GM21367 (cell line): ENCODE measurements around the gene RGS6.

Experiments used
- ATAC-seq: cut with Tn5 transposase; IDR thresholded peaks from one replicate; pipeline ENCODE4 v1.9.1; 2021; ENCODE audit not compliant: unreplicated experiment

RGS6 gene

DNA sequence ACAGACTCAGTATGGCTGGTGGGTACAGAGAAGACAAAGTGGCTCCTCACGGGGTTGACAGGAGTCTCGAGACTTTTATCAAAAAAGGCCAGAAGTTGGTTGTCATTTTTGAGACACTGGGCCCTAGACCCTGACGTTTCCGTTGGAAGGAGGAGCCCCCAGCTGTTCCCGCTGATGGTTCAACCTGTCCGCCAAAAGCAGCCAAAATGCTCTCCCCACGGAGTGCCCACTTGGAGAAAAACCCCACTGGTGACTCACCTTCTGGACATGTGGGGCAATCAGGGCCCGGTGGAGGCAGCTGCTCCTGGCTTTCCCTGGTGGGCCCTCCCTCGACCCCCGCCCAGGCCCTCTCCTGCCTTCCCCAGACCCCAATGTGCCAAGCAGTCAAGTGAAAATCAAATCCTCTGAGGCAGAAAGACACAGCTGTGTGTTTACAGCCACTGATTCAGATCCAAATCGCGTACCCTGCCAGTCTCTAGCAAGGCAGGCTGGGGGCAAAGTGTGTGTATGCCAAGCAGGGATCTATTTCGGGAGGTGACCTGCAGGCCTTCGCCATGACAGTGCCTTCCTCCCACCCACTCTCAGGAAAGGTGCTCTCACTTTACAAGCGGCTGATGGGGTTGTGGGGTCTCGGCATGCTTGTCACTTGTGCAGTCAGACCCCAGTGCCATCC, 614.3 kb downstream of the RGS6 start:
- ATAC-seq: no peak

DNA sequence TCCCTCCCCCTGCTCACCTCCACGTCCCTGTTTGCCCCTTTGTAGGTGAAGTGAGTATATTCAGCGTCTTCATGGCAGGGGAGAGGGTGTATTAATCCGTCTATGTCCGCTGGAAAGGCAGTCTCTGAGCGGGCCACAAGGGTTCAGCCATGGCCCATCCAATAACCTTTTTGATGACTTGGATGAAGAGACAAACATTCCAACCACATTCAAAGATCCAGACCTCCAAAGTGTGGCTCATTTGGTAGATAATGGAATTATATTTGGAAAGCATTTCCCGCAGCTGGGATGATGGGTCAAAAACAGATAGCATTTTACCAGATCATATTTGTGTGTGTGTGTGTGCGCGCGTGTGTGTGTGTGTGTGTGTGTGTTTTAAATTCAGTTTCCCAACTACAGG, 615.8 kb downstream of the RGS6 start:
- no peak for ATAC-seq

DNA sequence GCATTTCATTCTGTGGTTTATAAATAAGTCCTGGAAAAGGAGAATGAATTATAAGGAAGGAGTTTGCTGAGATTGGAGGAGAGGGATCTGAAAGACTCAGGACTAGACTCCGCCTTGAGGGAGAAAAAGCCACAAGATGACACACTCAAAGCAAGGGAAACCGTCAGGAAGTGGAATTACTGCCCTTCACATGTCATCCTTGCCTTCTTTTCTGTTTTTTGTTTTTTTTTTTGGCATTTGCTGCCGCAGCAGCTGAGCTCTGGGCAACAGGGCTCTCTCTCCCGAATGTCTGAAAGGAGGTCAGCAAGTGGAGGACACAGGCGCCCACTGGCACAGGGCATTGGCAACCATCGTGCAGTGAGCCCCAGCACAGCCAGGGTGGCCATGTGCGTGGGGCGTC, 616.8 kb downstream of the RGS6 start:
- no peak for ATAC-seq

DNA sequence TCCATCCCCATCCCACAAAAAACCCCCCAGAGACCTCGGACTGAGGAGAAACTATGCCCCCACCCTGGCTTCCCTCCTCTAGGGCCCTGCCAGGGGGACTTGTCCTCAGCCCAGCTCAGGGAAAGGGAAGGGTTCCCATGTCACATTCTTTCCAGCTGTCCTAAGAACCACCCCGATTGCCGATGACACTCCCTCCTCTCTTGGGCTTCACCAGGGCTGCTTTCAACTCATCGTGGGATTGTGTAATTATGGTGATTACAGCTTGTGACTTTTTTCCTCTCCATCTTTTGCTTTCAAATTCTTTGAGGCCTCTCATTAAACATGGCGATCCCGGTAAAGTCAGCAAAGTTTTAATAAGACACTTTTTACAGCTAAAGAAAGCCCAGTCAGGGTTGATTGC, 617.6 kb downstream of the RGS6 start:
- no peak for ATAC-seq

DNA sequence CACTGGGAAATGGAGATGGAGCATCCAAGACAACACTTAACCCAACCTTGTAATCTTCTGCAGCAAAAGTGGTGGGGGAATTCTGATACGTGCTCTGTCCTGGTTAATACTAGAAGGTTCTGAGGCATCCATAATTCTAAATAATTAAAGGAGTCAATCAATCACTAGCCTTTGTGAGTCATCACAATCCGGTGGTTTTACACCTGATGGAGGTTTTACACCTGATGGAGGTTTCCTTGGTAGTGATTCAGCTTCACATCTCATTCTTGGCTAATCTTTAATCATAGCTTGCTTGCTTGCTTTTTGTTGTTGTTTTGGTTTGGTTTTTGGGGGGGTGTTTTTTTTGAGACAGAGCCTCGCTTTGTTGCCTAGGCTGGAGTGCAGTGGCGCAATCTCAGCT, 618.3 kb downstream of the RGS6 start:
- ATAC-seq: no peak

DNA sequence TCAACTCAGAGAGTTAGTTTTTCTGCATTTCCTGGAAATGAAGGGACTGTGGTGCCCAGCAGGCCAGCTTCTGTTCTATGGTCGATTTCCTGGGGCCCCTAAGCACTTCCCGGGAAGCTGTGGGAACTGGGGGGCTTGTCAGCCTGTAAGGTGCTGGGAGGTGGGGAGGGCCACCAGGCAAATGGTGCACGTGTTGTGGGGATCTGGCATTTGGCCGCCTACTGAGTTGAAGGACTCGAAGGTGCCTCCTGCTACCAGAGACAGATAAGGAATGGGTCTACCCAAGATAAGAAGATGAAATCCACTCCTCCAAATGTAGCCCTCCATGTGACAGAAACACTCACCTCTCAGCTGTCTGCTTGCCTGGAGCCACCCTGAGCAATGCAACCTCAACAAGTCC, 620.0 kb downstream of the RGS6 start:
- no peak for ATAC-seq

DNA sequence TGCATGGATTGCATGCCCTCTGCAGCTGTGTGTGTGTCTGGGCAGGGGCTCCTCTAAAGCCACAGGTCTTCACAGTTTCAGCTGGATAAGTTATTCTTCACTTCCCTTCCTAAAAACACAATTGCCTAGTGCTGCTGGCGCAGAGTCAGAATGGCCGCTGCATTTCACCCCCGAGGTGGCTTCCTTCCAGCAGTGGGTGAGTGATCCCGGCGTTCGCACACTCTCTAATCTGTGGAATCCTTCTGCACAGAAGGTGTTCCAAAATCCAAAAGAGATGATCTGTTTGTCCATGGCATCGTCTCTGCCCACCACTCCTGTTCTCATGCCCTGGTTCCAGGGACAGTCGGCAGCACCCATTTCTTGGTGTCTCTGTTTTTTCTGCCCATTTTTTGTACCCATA, 620.9 kb downstream of the RGS6 start:
- no peak for ATAC-seq

DNA sequence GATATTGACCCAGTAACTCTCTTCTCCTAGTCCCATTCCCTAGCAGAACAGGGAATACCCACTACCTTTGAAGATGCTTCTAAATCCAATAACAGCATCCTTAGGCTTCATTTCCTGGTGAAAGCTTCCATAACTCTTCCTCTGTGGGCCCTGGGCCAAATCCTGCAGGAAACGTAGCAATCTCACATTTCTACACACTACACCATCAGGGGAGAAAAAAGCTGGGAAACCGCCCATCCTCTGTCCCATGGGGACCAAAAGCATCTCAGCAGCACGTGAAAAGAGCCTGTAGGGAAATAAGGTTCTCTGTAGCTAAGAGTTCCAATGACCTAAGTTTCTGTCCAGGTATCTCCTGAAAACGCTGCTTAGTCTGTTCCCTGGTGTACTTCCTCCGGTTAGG, 621.4 kb downstream of the RGS6 start:
- ATAC-seq: no peak

DNA sequence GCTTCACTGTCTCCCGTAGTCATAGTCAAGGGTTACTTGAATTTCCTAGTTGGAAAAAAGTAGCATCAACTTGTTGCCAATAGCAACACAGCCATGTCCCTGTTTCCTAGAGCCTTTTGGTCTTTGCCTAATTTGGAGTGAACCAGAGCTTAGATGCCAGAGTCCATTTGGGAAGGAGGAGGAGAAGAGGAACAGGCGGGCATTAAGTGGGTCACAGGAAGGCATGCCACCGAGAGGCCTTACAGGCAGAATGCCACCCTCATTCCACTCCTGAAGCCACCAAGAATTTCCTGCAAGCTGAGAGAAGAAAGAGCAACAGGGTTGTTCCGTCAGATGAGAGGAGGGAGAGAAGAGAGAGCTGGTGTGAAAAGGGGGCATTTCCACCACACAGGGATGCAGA, 622.2 kb downstream of the RGS6 start:
- ATAC-seq: no peak

DNA sequence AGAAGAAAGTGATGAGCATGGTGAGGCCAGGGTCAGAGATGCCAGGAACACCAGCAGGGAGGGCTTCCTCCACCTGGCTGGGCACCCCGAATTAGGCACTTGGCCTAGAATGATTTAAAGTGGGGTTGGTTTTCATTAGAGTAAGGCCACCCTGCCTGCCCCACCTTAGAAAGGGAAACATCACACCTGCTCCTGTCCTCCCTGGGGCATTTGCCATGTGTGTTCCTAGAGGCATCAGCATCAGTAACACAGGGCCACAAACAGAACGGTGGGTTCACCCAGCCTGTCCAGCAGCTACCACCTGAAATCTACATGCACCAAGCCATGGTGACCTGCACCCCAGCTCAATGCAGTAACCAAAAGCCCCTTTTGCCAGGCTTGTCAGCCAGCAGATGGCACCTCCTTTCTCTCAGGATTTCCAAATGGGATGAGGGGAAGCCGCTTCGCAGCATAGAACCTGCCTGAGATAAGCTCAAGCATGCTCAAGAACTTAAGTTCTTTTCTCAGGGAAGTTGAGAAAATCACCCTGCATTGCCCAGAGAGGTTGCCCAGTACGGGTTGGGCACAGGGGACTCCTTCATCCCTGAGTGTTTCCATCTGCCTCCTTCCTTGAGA, 622.9 kb downstream of the RGS6 start:
- no peak for ATAC-seq

DNA sequence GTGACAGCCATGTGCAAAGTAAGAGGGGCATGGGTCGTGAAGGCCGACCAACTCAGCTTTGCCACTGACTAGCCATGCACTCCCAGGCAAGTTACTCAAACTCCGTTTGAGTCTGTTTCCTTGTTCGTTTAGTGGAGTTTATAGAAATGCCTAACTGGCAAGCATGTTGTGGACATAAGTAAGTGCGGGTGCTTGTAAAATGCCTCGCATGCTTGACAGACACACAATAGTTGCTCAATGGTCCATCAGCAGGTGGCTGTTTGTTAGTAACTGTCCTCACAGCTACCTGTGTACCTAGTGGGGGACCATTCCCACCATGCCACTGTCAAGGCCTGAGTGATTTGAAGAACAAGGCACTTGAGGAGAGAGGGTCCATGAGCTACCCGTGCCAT, 623.4 kb downstream of the RGS6 start:
- no peak for ATAC-seq

DNA sequence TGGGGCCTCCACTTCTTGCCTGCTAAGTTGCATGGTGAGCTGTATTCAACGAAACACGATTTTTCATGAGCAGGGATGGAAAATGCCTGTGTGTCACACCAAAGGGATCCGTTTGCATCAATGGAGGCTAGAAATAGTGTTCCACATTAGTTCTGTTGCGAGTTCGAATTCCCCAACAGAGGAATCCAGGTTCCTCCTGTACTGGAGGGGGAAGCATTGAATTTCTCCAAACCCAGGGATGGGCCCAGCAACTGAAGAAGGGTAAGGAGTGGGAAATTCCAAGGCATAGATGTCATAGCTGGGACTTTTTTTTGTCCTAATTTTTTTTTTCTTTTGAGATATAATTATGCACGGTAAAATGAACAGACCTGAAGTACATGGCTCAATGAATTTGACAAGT, 625.4 kb downstream of the RGS6 start:
- ATAC-seq: no peak

DNA sequence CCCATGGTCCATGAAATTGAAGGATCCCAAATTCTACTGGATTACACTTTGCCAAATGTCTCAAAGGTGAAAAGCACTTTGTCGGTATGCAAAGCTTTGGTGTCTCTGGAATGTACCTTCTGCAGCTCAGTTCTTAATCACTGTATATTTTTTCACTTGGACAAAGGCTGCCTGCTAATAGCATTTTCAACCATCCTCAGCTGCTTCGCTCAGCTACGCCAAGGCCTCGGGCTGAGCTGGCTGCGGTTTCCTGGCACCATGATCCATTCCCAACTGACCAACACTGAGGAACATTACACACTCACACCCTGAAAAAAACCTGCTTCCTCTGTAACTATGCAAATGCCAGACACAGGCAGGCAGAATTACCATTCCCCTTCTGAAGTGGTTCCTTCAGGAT, 626.5 kb downstream of the RGS6 start:
- ATAC-seq: no peak

DNA sequence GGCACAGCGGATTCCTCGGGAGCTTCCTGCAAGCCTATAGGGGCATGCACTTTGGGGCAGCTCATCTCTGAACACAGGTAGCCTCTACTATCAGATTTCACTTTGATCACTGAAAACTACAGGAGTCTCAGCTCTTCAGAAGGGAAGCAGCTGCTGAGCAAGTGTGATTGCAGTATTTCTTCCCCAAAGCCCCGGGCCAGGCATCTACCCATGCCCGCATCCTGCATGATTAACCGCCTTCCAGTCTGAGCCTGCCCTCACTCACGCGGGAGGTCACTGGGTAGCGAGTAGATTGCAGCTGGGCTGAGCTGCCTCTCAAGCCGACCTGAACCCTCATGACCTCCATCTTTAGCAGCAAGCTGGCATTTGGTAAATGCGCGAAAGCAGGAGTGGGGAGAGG, 627.0 kb downstream of the RGS6 start:
- no peak for ATAC-seq

DNA sequence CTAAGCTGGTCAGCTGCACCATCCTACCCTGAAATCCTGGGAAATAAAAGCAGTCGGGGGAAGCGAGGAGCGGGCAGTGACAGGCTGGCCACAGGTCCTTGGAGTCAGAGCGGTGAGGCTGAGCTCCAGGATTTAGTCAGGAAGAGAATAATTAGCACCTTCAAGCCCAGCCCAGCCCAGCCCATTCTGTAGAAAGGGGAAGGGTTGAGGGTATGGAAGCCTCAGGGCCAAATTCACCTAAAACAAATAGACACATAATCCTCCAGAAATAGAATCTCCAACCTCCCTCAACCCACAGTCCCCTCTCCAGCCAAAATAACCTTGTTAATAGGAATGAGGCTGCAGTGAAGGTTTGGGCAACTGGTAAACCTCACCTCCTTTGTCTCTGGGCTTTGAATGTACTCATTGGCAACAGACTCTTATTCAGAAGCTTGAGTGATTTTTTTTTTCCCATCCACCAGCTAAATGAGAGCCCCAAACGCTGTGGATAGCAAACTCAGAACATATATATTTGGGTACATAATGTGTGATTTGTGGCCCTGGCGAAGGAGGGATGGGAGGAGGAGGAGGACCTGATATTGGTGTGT, 627.5 kb downstream of the RGS6 start:
- no peak for ATAC-seq

DNA sequence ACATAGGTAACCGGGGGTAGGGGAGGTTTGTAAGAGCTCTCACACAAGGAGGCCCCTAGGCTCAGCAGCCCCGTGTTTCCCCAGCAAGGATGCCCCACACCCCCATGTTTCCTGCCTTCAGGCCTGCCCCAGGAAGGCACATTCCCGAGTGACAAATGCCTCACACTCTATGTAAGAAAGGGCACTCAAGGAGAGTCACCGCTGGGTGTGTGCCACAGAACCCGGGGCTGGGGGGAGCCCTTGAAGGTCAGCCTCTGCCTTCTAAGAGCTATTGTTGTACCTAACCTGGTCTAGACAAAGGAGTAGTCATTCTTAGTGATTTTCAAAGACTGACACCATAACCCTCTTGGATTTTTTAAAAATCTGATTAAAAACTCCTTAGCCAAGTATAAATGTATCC, 628.1 kb downstream of the RGS6 start:
- no peak for ATAC-seq

DNA sequence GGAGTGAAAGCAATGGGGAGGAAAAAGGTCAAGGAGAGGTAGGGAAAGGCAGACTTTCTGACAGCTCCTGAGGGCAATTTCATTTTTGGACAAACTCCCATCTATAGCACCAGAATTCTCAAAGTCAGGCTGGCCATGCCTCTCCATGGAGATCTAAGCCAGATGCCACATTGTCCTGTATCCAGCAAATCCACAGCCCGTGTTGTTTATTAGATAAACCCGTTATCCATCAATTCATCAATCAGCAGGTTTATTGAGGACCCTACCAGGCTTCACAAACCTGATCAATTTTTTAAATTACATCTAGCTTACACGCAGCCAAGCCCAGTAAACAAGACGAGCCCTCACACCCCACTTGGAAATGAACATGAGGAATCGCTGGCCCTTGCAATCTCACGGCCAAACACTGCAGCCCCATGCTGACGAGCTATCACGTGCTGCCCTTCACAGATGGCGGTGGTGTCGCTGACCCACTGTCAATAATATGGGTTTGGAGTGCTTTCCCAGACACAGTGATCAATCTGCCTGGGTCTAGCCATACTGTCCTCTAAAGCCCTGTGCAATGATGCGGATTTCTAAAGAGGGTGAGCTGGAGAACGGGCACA, 628.8 kb downstream of the RGS6 start:
- ATAC-seq: no peak

DNA sequence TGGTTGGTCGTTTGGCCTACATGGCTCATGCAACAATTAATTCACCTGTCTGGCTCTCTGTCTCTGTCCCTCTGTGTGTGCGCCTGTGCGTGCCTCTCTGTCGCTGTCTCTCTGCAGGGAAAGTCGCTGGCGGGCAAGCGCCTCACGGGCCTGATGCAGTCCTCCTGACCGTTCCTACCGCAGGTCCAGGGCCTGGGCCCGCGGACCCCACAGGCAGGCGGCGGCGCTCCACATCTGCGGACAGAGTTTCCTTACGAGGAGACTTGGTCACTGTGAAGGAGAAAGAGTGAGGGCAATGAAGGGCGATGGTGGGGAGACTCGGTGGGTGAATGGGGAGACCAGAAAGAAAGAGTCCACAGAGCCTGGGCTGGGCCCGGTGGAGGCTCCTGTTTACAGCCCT, 630.1 kb downstream of the RGS6 start:
- ATAC-seq: no peak

DNA sequence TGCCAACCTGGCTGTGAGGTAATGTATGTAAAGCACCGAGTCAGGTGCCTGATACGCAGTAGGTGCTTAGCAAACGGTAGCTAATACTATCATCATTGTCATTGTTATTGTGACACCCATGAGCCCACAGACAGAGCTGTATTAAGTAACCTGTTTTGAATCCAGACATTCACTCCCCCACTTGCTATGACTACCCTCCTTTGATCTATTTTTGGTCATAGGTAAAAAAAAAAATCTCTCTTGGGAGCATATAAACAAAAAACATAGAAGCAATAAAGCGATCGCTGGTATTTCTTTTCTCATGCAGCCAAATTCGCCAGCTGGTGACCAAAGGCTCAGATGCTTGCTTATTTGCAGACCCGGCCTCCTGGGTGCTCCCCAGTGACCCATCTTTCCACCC, 631.4 kb downstream of the RGS6 start:
- no peak for ATAC-seq

DNA sequence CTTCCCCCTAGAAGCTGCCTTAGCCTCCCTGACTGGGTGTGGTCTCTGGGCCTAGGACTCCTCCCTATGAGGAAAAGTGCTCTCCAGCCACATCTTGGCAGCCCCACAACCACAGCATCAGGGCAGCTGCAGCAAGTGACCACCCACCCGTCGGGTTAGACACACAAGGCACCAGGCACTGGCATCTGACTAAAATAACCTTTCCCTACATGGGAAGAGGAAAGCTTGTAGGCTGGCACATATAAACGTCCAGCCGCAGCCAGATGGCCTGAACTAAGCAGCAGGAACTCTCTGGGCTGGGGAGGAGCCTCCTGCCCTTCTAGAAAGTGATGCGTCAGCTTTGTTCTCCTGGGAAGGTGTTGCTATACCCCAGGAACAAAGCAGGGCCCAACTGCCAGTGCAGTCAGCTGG, 632.9 kb downstream of the RGS6 start:
- no peak for ATAC-seq

DNA sequence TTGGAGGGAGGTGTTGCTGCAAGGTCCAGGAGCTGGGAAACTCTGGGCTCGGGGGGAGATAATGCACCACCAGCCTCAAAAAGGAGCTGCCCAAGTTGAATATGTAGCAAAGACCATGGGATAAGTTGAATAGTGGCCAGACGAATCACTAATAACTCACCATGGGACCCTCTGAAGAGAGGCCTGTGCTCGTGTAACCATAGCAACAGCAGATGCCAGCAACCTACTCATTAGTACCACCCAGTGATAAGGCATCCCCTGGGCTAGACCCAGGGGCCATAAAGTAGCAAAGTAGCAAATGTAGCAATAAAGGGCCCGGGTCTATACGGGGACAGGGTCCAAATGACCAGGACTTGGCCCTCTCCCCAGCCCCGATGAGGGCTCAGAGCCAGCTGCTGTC, 633.7 kb downstream of the RGS6 start:
- no peak for ATAC-seq

DNA sequence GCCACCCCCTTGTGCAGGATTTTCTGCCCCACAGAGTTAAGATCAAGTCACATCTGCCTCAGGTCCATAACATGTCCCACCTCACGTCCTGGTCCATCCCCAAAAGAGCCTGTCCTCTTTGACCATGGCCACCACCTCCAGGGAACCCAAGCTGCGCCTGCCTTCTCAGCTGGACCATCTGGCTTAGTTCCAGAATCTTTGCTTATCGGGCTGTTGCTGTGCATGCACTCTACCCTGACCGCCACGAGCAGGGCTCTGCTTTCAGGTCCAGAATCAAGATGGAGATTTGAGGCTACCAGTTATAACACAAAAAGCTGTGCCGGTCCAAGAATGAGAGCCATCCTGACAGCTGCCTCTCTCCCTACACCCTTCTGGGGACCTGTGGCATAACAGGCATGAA, 635.0 kb downstream of the RGS6 start:
- no peak for ATAC-seq
